Left renal pelvis (tissue), 4 donors: ENCODE data around the gene TSPAN11. TPM values are rescaled to one million over a fixed set of nuclear protein-coding genes. Genes with fewer than 3 reads are reported as not detected.
"Not testable (repeated sequence)": the region's sequence is repeated elsewhere in the genome, so short reads cannot be mapped to it uniquely, and the experiment has no call there.

Experiments
- DNase-seq, 4 donors: peaks; one replicate each; pipeline ENCODE4 v3.0.0-alpha.2; 2013; ENCODE audit warnings: low read depth in 4 of 4, low spot score in 3 of 4
- polyA plus RNA-seq, 4 donors: library from polyadenylated mRNA; unstranded; fragments of 120-200 nt; gene quantifications; one replicate each; pipeline ENCODE4 v1.2.1, GENCODE V29; 2013; ENCODE audit not compliant: insufficient read length in 4 of 4

The TSPAN11 gene
- polyA plus RNA-seq, 4 donors, result 2.8 to 6.1 (median 4.8) TPM

- no peak for DNase-seq
Observed at GRCh38 chr12:31011746-31012566, 85.4 kb downstream of the TSPAN11 start.

GRCh38 chr12:31012567-31012891 lies 86.0 kb downstream of the TSPAN11 start:
- DNase-seq, result not testable (repeated sequence)

- DNase-seq, result no peak
Observed at GRCh38 chr12:31015215-31015614, 88.7 kb downstream of the TSPAN11 start.

DNA sequence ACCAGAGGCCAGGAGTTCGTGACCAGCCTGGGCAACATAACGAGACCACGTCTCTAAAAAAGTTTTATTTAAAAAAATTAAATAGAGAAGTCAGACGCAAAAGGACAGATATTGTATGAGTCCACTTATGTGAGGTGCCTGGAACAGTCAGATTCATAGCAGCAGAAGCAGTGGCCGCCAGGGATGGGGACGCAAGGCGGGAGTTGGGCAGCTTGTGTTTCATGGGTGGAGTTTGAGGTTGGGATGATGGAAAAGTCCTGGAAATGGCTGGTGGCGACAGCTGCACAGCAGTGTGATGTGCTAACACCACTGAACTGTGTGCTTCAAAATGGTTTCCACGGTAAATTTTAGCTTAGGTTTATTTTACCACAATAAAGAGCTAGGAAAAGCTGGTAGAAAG lies 89.5 kb downstream of the TSPAN11 start:
- DNase-seq, result no peak

DNA sequence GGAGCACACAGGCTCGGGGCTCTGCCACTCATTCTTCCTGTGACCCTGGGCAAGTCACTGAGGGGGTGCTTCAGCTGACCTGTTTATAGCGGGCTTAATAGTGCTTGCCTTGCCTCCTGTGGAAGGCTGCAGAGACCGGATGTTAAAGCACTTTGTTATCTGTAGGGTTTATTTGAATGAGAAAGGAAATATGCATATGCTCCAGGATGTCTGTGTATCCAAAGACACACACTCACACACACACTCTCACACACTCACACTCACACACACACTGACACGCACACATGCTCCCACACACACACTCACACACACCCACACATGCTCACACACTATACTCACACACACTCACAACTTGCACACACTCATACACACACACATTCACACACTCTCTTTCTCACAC lies 91.0 kb downstream of the TSPAN11 start:
- DNase-seq, result no peak

DNA sequence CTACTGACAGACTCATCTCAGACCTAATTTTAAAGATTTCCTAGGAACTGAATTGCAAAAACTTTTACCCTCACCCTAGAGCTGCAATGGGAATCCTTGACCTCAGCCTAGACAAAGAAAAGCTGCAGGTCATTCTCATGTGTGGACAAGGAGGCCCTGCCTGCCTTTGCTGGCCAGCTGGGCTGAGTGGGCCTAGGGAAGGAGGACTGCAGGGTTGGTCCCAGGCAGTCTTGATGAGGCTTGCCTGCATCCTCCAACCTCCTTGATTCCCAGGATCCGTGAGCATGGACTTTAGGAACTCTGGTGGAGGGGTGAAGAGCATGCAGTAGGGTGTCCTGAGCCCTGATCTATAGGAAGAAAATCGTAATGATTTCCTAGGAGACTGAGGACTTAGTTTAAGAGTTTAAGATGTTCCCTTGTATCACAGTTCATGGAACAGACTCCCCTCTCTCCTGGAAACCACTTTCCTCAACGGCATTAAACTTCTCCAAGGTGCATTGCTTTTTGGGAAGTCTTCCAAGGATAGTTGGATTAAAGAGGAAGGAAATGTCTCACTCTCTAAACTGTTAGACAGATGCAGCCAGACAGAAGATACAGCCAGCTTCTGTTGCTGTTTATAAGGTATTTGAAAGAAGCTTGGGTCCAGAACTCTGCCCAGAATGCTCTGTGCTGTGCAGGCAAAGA lies 91.7 kb downstream of the TSPAN11 start:
- DNase-seq, result no peak

GRCh38 chr12:31018790-31019505 lies 92.4 kb downstream of the TSPAN11 start:
- no peak for DNase-seq

- no peak for DNase-seq
Observed at GRCh38 chr12:31019561-31019960, 93.0 kb downstream of the TSPAN11 start.

- no peak for DNase-seq
Observed at GRCh38 chr12:31019976-31020375, 93.4 kb downstream of the TSPAN11 start.

DNA sequence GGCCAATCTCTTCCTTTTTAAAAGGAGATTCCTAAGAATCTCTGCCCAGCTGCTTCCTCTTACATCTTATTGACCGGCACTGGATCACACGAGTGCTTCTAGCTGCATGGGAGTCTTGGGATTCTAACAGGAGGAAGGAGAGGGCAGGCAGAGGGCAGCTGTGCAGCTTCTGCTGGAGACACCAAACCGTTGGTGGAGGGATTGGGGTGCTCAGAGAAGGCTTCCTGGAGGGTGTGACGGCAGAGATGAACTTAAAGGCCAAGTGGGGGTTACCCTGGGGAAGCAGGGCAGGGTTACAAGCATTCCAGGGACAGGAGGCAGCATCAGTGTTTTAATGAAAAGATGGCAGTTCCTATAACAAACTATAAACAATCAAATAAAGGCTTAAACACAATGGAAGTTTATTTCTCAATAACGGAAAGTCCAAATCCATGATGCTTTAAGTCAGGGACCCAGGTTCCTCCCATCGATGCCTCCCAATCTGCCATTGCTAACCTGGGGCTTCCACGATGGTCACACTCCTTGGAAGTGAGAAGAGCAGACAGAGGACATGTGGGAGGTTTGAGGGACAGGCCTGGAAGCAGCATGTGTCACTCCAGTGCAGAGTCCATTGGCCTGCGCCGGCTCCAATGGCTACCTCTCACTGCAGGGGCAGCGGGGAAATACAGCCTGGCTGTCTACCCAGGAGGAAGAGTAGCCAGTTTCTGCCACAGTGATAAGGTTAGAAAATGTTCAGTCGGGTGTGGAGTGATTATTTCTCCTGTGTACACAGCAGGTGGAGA lies 94.0 kb downstream of the TSPAN11 start:
- DNase-seq, result no peak

GRCh38 chr12:31021181-31021580 lies 94.6 kb downstream of the TSPAN11 start:
- no peak for DNase-seq

DNA sequence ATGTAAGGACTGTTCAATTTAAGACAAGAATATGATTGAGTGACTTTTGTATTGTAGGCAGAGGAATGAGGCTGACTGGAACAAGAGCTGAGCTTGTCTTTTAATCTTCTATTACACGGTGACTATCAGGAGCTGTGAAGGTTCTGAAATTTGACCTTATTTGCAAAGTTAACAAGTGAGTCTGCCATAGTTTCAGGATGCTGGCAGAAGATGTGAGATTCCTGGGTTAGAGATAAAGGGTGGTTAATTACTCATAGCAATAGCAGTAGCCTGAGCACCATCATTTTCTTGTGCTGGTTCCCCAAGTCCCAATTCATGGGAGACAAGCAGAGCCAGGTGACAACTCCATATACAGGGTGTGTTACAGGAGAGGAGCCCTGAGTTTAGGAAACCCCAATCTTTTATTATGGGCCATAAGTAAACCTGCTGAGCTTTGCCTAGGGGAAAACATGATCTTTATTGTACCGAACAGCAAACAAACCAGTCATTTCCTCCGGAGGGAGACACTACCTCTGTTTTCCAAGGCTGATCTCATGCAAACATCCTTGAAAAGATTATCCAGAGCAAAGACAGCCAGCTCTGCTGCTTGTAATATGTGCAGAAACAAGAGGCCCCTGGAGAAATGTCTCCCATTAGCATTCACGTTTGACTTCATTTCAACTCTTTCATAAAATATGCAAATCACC lies 95.4 kb downstream of the TSPAN11 start:
- no peak for DNase-seq

DNA sequence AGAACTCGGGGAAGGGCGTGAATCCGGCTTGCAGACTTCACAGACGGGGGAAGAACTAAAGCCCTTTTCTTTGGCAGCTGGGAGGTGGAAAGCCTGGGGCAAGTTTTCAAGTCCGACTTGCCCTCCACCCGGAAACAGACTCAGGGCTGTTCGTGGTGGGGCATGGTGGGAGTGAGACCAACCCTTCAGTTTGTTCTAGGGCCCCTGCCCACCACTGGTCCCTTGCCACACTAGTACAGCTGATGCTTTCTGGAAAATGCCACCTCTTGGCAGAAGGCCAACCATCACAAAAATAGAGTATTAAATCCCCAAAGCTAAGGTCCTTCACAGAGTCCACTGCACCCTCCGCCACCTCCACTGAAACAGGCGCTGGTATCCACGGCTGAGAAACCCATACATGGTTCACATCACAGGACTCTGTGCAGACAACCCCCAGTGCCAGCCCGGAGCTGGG lies 96.8 kb downstream of the TSPAN11 start:
- DNase-seq, result no peak

GRCh38 chr12:31026202-31026601 lies 99.7 kb downstream of the TSPAN11 start:
- DNase-seq, result no peak

DNA sequence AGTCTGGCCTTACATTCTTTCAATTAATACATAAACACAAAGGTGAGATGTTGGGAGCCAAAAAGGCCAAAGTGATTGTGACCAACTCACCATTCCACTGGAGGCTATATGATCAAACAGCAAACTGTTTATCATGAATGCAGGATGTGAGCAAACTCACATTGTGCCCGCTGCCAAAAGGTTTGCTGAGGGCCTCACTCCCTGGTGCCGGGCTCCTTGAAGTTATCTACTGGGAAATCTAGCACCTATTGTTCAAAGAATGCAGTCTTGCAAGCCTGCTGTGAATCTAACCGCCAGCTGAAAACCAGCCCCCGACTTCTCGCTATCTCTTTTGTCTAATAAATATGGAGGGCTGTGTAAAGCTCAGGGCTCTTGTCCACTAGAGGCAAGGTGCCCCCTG lies 100.5 kb downstream of the TSPAN11 start:
- not testable (repeated sequence) for DNase-seq

DNA sequence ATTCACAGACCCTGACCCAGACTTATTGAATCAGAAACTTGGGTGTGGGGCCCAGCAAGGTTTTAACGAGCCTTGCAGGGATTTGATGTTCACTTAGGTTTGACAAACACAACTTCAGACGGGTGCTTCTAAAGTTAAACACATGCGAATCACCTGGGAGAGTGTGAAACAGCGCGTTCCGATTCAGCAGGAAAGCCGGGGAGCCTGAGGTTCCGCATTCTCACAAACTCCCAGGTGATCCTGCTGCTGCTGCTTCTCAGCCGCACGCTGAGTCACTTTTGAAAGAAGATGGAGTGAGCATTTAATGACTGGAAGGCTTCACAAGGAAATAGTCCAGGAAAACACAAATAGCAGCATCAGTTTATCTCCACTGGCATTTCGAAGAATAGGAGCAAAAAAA lies 102.9 kb downstream of the TSPAN11 start:
- no peak for DNase-seq

- DNase-seq, result no peak
Observed at GRCh38 chr12:31029916-31030562, 103.5 kb downstream of the TSPAN11 start.

GRCh38 chr12:31031951-31032335 lies 105.4 kb downstream of the TSPAN11 start:
- no peak for DNase-seq

DNA sequence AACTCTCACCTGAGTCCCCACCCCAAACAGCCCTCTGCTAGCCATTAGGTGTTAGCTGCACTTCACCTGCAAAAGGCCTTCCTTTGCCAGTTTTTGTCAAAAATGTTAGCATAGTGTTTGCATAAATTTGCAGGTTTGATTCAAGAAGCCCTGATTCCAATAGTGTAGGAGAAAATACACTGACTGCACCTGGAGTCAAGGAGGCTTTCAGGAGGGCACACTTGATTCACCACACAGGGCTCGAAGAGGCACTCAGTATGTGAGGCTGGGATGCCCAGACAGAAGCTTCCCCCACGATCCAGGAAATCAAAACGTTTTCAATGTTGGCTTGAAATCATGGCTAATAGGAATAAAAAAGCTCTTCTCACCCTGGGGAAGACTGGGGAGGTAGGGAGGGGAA lies 106.6 kb downstream of the TSPAN11 start:
- no peak for DNase-seq

- DNase-seq, result no peak
Observed at GRCh38 chr12:31033681-31034080, 107.1 kb downstream of the TSPAN11 start.
